ENCODE results near the gene DNAJC6.

DNA sequence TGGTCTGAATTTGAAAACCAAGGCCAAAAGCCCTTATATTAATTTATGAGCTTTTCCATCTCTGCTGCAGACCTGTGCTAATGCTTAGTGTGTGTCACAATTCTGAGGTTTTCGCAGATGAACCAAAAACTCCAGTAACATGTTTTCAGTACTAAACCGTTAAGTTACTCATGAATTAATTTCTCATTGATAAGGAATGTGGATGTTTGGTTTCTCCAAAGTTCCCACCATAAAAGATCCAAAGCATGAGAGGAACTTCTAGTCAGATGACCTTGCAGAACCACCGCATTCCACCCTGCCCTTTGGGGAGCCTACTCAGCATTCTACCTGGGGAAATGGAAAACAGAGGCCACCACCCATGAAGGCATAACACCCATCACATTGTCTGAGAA is 103.6 kb downstream of the DNAJC6 start:
- no peak for TF ChIP-seq SP4 (CRISPR knock-in tag; IDR thresholded peaks at IDR 0.05)
- no peak for TF ChIP-seq EP300 (IDR thresholded peaks at IDR 0.05; ENCODE audit: low read depth in 2 of 2, low read length in 2 of 2)
- no peak for TF ChIP-seq EP300 (CRISPR knock-in tag; IDR thresholded peaks at IDR 0.05; ENCODE audit: borderline replicate concordance)
- no peak for TF ChIP-seq SUZ12 (IDR thresholded peaks at IDR 0.05; ENCODE audit: low read depth, low read length)
- no peak for TF ChIP-seq HNRNPL (IDR thresholded peaks at IDR 0.05; ENCODE audit: low read depth, low read length)
